Endometrial microvascular endothelial cells (primary cell): ENCODE data around the gene SLC4A1. TPM values are rescaled to one million over a fixed set of nuclear protein-coding genes. Genes with fewer than 3 reads are reported as not detected.

ENCODE experiments used
- in situ Hi-C: cut with HindIII; loops from 2 replicates; pipeline ENCODE4 v1.10.0; 2017; ENCODE audit warnings: low sequenced_read_pairs, low pct_unique_long_range_greater_than_20kb; ENCODE audit errors: inconsistent ontology term
- total RNA-seq: library from RNA; depleted of rRNA; stranded (reverse); fragments of >200 nt; gene quantifications from one replicate; pipeline ENCODE4 v1.2.3, GENCODE V29; 2015; ENCODE audit errors: inconsistent ontology term

Gene SLC4A1
- total RNA-seq, 1 donor from 2014 or later, result not detected

GRCh38 chr17:44198721-44199552 is 69.0 kb downstream of the SLC4A1 start:
- in situ Hi-C loops, result no loop called here

Other genes with a start within 250 kb of the SLC4A1 start
- 61.8 TPM for gene LSM12, start 201.5 kb downstream of the SLC4A1 start, total RNA-seq
- gene G6PC3, start 197.4 kb downstream of the SLC4A1 start, total RNA-seq, result 65.1 TPM
- 6.2 TPM for gene HDAC5, start 144.5 kb downstream of the SLC4A1 start, total RNA-seq
- 6.1 TPM for gene HROB, start 126.2 kb downstream of the SLC4A1 start, total RNA-seq
- gene ASB16, start 97.4 kb downstream of the SLC4A1 start, total RNA-seq, result not detected
- gene TMUB2, start 81.2 kb downstream of the SLC4A1 start, total RNA-seq, result 49.2 TPM
- 60.0 TPM for gene ATXN7L3, start 68.3 kb downstream of the SLC4A1 start, total RNA-seq
- 46.0 TPM for gene UBTF, start 48.5 kb downstream of the SLC4A1 start, total RNA-seq
- not detected for gene RUNDC3A, start 40.5 kb upstream of the SLC4A1 start, total RNA-seq
- gene SLC25A39, start 56.7 kb upstream of the SLC4A1 start, total RNA-seq, result 149 TPM
- 391 TPM for gene GRN, start 77.2 kb upstream of the SLC4A1 start, total RNA-seq
- gene FAM171A2, start 95.7 kb upstream of the SLC4A1 start, total RNA-seq, result 3.3 TPM
- 0.46 TPM for gene ITGA2B, start 121.5 kb upstream of the SLC4A1 start, total RNA-seq
- 14.2 TPM for gene GPATCH8, start 235.3 kb upstream of the SLC4A1 start, total RNA-seq